ENCODE results near the gene GALNT16. TPM values are rescaled to one million over a fixed set of nuclear protein-coding genes. Genes with fewer than 3 reads are reported as not detected.
A peak's percentile ranks its signal among the peaks of the same experiment; 100 is the strongest.

Gene GALNT16
- total and polyA plus RNA-seq, 4 experiments from 2014 or later = 0.06 TPM; not detected in 3

DNA sequence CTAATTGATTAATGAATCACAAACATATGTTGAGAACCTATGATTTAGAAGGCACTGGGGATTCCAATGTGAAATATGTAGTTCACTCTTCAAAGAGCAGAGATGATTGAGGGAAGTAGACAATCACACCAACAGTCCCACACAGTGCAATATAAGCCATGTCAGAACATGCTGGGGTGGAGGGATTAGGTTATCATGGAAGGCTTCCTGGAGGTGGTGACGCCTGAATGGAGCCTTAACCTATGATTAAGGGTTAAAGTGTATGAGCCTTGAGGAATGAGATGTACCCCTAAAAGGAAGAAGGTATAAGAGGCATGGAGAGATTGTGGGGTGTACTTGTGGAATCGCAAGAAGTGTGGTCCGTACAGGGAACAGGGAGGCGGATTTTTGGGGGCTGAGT is 106.8 kb downstream of the GALNT16 start:
- Histone ChIP-seq H3K4me1 (ENCODE audit: insufficient read depth, low read length) (no peaks in the 10 kb centered on the region), H3K27ac (ENCODE audit: low read depth, low read length) (no peak overlapping the region), H3K4me3 (ENCODE audit: low read length in 2 of 2) (no peak overlapping the region), H3K36me3 (ENCODE audit: insufficient read depth, low read length) (no peaks in the 10 kb centered on the region), H3K27me3 (ENCODE audit: insufficient read depth, low read length) (no peaks in the 10 kb centered on the region), H3K9me3 (ENCODE audit: control insufficient read depth in 1 of 2, low read length in 2 of 2) (no peaks in the 10 kb centered on the region)
- Mint-ChIP-seq H3K9me3 (no peaks in the 10 kb centered on the region), H3K4me3 (no peak overlapping the region), H3K4me1 (no peaks in the 10 kb centered on the region), H3K27me3 (no peaks in the 10 kb centered on the region), H3K27ac (no peak overlapping the region), H3K36me3 (no peaks in the 10 kb centered on the region)
- intact Hi-C loops (cut with micrococcal nuclease) = no loop called here
- no peak for DNase-seq
- POLR2A ChIA-PET (ENCODE audit: partially characterized antibody) = no interaction called here
- CTCF ChIA-PET (ENCODE audit: partially characterized antibody) = no interaction called here

DNA sequence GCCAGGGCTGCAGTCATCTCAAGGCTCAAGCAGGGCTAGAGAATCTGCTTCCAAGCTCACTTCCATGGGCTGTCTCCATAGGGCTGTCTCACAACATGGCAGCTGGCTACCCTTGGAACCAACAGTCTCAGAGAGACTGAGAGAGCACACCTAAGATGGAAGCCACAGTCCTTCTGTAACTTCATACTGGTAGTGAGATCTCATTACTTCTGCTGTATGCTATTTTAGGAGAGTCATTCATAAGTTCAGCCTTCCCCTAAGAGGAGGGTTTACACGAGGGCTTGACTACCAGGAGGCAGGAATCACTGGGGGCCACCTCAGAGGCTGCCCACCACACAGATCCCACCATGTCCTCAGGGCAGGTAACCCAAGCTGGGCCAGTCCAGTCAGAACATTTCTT is 108.4 kb downstream of the GALNT16 start:
- H3K27me3 Mint-ChIP-seq = no peaks in the 10 kb centered on the region
- CTCF ChIA-PET (ENCODE audit: partially characterized antibody) = no interaction called here
- Histone ChIP-seq H3K27me3 (ENCODE audit: insufficient read depth, low read length) (no peaks in the 10 kb centered on the region), H3K9me3 (ENCODE audit: control insufficient read depth in 1 of 2, low read length in 2 of 2) (no peaks in the 10 kb centered on the region), H3K36me3 (ENCODE audit: insufficient read depth, low read length) (no peaks in the 10 kb centered on the region), H3K27ac (ENCODE audit: low read depth, low read length) (no peak overlapping the region), H3K4me1 (ENCODE audit: insufficient read depth, low read length) (no peaks in the 10 kb centered on the region), H3K4me3 (ENCODE audit: low read length in 2 of 2) (no peak overlapping the region)
- H3K4me3 Mint-ChIP-seq = no peak overlapping the region
- peaks cover 7 to 9% of the 10 kb centered on the region in 2 donors for H3K36me3 Mint-ChIP-seq
- H3K27ac Mint-ChIP-seq = no peak overlapping the region
- intact Hi-C loops (cut with micrococcal nuclease) = no loop called here
- DNase-seq = no peak
- H3K4me1 Mint-ChIP-seq = no peaks in the 10 kb centered on the region
- POLR2A ChIA-PET (ENCODE audit: partially characterized antibody) = interaction anchor here (0.9 kb wide), 1 partner anchor 8 kb away, joined by 4 read pairs; no protein-coding TSS in a partner anchor
- no peaks in the 10 kb centered on the region for H3K9me3 Mint-ChIP-seq

DNA sequence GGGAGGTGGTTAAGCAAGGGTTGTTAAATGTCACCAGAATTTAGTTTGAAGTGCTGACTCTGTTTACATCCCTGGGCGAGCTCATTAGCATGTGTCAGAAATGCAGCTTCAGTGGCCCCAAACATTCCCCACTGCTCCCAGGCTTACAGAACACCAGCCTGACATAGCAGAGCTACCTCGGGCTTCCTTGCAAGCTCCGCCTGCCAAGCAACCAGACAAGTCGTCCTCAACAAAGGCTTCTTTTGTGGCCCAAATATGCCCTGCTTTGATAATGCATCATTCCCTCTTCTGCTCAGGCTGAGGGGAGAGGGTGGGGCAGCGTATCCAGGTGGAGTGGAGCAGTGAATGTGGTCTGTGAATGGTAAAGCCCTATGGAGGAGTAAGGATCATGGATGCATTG is 110.1 kb downstream of the GALNT16 start:
- H3K27me3 Mint-ChIP-seq = no peaks in the 10 kb centered on the region
- peaks cover 10% of the 10 kb centered on the region in 2 donors for H3K36me3 Mint-ChIP-seq
- Histone ChIP-seq H3K4me1 (ENCODE audit: insufficient read depth, low read length) (no peaks in the 10 kb centered on the region), H3K4me3 (ENCODE audit: low read length in 2 of 2) (no peak overlapping the region), H3K36me3 (ENCODE audit: insufficient read depth, low read length) (no peaks in the 10 kb centered on the region), H3K9me3 (ENCODE audit: control insufficient read depth in 1 of 2, low read length in 2 of 2) (no peaks in the 10 kb centered on the region), H3K27ac (ENCODE audit: low read depth, low read length) (no peak overlapping the region), H3K27me3 (ENCODE audit: insufficient read depth, low read length) (no peaks in the 10 kb centered on the region)
- intact Hi-C loops (cut with micrococcal nuclease) = no loop called here
- no peak for DNase-seq
- H3K27ac Mint-ChIP-seq = no peak overlapping the region
- no peak overlapping the region for H3K4me3 Mint-ChIP-seq
- no peaks in the 10 kb centered on the region for H3K9me3 Mint-ChIP-seq
- ChIA-PET CTCF (ENCODE audit: partially characterized antibody) (no interaction called here), POLR2A (ENCODE audit: partially characterized antibody) (no interaction called here)
- H3K4me1 Mint-ChIP-seq = peaks cover 0 to 4% (median 0%) of the 10 kb centered on the region in 4 donors

DNA sequence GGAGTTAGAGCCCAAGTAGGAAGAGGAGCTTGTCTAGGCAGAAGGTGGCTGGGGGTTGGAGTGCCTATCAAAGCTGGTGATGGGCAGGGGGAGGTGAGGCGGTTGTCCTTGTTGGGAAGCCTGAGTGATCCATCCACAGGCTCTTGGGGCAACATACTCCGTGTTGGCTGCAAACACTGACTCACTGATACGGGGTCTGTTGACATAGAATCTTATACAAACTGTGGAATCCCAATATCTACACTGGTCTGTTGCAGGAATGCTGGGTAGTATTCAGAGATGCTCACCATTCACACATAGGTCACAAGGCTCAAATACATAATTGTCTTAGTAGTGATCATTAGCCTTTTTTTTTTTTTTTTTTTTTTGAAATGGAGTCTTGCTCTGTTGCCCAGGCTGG is 112.2 kb downstream of the GALNT16 start:
- CTCF ChIA-PET (ENCODE audit: partially characterized antibody) = no interaction called here

DNA sequence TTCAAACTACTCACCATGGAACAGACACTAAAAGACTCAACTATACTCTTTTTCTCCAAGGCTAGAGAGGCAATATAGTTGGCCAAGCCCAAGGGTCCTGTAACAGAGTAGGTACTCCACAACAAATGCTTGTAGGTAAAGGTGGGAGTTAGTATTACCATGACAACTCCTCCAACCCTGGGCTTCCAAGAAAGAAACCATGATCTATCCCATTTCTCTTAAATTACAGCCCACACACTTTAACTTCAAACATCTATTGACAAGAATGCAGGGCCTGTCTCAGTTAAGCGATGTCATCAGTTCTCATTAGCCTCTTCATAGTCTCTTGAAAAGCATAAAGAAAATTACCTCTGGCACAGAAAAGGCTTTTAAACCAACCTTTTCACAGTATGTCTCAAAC is 113.1 kb downstream of the GALNT16 start:
- DNase-seq = no peak
- Mint-ChIP-seq H3K27me3 (no peaks in the 10 kb centered on the region), H3K27ac (peak overlapping the region in 1 of 7 donors; percentile 14), H3K4me3 (no peak overlapping the region), H3K9me3 (peaks cover 0 to 2% (median 0%) of the 10 kb centered on the region in 8 donors), H3K36me3 (peaks cover 33 to 35% of the 10 kb centered on the region in 2 donors), H3K4me1 (peaks cover 0 to 5% (median 0%) of the 10 kb centered on the region in 4 donors)
- Histone ChIP-seq H3K4me1 (ENCODE audit: insufficient read depth, low read length) (no peaks in the 10 kb centered on the region), H3K9me3 (ENCODE audit: control insufficient read depth in 1 of 2, low read length in 2 of 2) (no peaks in the 10 kb centered on the region), H3K36me3 (ENCODE audit: insufficient read depth, low read length) (no peaks in the 10 kb centered on the region), H3K27me3 (ENCODE audit: insufficient read depth, low read length) (no peaks in the 10 kb centered on the region), H3K27ac (ENCODE audit: low read depth, low read length) (no peak overlapping the region), H3K4me3 (ENCODE audit: low read length in 2 of 2) (no peak overlapping the region)
- ChIA-PET POLR2A (ENCODE audit: partially characterized antibody) (no interaction called here), CTCF (ENCODE audit: partially characterized antibody) (no interaction called here)
- intact Hi-C loops (cut with micrococcal nuclease) = no loop called here

More for the DNA sequence above, 112.2 kb downstream of the GALNT16 start:
- Histone ChIP-seq H3K4me1 (ENCODE audit: insufficient read depth, low read length) (no peaks in the 10 kb centered on the region), H3K9me3 (ENCODE audit: control insufficient read depth in 1 of 2, low read length in 2 of 2) (no peaks in the 10 kb centered on the region), H3K36me3 (ENCODE audit: insufficient read depth, low read length) (no peaks in the 10 kb centered on the region), H3K27me3 (ENCODE audit: insufficient read depth, low read length) (no peaks in the 10 kb centered on the region), H3K4me3 (ENCODE audit: low read length in 2 of 2) (no peak overlapping the region), H3K27ac (ENCODE audit: low read depth, low read length) (no peak overlapping the region)
- H3K27me3 Mint-ChIP-seq = no peaks in the 10 kb centered on the region
- H3K9me3 Mint-ChIP-seq = peaks cover 0 to 2% (median 0%) of the 10 kb centered on the region in 8 donors
- POLR2A ChIA-PET (ENCODE audit: partially characterized antibody) = no interaction called here
- intact Hi-C loops (cut with micrococcal nuclease) = no loop called here
- H3K27ac Mint-ChIP-seq = no peak overlapping the region
- peaks cover 0 to 4% (median 0%) of the 10 kb centered on the region in 4 donors for H3K4me1 Mint-ChIP-seq
- no peak overlapping the region for H3K4me3 Mint-ChIP-seq
- H3K36me3 Mint-ChIP-seq = peaks cover 29 to 31% of the 10 kb centered on the region in 2 donors
- no peak for DNase-seq

DNA sequence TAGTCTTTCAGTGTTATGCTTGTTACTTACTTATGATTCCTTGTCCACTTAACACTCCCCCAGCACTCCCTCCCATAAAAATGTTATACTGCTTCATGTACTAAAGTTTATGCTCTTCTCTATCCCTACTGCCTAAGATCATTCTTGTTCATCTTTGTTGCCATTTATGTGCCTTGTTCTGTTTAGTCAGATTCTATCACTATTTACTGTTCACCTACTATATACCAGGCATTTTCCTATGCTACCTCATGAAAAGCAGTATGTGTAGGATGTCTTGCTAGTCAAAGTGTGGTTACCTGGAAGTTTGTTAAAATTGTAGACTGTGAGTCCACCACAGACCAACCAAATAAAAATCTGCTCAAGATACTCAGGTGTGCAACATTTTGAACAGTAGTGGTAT is 114.3 kb downstream of the GALNT16 start:
- DNase-seq = no peak
- H3K4me1 ChIP-seq (ENCODE audit: insufficient read depth, low read length) = no peaks in the 10 kb centered on the region
- ChIA-PET CTCF (ENCODE audit: partially characterized antibody) (no interaction called here), POLR2A (ENCODE audit: partially characterized antibody) (no interaction called here)
- no peaks in the 10 kb centered on the region for H3K27me3 ChIP-seq (ENCODE audit: insufficient read depth, low read length)
- H3K4me3 ChIP-seq (ENCODE audit: low read length in 2 of 2) = no peak overlapping the region
- Mint-ChIP-seq H3K9me3 (peaks cover 0 to 2% (median 0%) of the 10 kb centered on the region in 8 donors), H3K4me3 (no peak overlapping the region), H3K4me1 (peaks cover 0 to 5% (median 0%) of the 10 kb centered on the region in 4 donors), H3K27ac (no peak overlapping the region), H3K36me3 (peaks cover 39 to 42% of the 10 kb centered on the region in 2 donors), H3K27me3 (no peaks in the 10 kb centered on the region)
- intact Hi-C loops (cut with micrococcal nuclease) = no loop called here
- peaks cover 1% of the 10 kb centered on the region for H3K36me3 ChIP-seq (ENCODE audit: insufficient read depth, low read length)
- no peak overlapping the region for H3K27ac ChIP-seq (ENCODE audit: low read depth, low read length)
- no peaks in the 10 kb centered on the region for H3K9me3 ChIP-seq (ENCODE audit: control insufficient read depth in 1 of 2, low read length in 2 of 2)

DNA sequence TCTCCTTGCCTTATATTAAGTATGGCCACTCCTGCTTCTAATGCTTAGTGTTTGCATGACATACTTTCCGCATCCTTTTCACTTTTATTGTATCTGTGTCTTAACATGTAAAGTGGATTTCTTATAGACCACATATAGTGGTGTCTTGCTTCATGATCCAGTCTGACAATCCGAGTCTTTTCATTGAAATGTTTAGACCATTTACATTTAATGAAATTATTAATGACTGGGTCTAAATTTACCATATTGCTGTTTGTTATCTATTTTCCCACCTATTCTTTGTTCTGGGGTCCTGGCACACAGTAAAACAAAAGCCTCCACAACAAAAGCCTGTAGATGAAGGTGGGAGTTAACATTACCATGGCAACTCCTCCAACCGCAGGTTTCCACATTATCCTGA is 115.2 kb downstream of the GALNT16 start:
- H3K4me1 Mint-ChIP-seq = peaks cover 0 to 5% (median 1%) of the 10 kb centered on the region in 4 donors
- POLR2A ChIA-PET (ENCODE audit: partially characterized antibody) = no interaction called here
- no peaks in the 10 kb centered on the region for H3K4me1 ChIP-seq (ENCODE audit: insufficient read depth, low read length)

DNA sequence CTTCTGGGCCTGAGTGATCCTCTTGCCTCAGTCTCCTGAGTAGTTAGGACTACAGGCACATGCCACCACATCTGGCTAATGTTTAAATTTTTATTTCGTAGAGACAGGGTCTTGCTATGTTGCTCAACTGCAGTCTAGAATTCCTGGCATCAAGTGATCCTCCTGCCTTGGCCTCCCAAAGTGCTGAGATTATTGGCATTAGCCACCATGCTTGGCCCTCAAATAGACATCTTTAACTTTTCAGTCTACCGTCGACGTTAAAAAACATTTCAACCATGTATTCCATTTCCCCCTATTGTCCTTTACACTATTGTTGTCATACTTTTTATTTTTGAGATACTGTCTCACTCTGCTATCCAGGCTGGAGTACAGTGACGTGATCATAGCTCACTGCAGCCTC is 115.8 kb downstream of the GALNT16 start:
- Mint-ChIP-seq H3K4me1 (peaks cover 0 to 5% (median 2%) of the 10 kb centered on the region in 4 donors), H3K36me3 (peaks cover 50 to 52% of the 10 kb centered on the region in 2 donors), H3K9me3 (peaks cover 0 to 2% (median 0%) of the 10 kb centered on the region in 8 donors), H3K27me3 (no peaks in the 10 kb centered on the region), H3K27ac (peak overlapping the region in 1 of 7 donors; percentile 37), H3K4me3 (no peak overlapping the region)
- ChIA-PET CTCF (ENCODE audit: partially characterized antibody) (no interaction called here), POLR2A (ENCODE audit: partially characterized antibody) (no interaction called here)
- DNase-seq = no peak
- Histone ChIP-seq H3K4me1 (ENCODE audit: insufficient read depth, low read length) (no peaks in the 10 kb centered on the region), H3K9me3 (ENCODE audit: control insufficient read depth in 1 of 2, low read length in 2 of 2) (no peaks in the 10 kb centered on the region), H3K27ac (ENCODE audit: low read depth, low read length) (no peak overlapping the region), H3K4me3 (ENCODE audit: low read length in 2 of 2) (no peak overlapping the region), H3K27me3 (ENCODE audit: insufficient read depth, low read length) (no peaks in the 10 kb centered on the region), H3K36me3 (ENCODE audit: insufficient read depth, low read length) (peaks cover 8% of the 10 kb centered on the region)
- intact Hi-C loops (cut with micrococcal nuclease) = no loop called here

More for the DNA sequence above, 115.2 kb downstream of the GALNT16 start:
- CTCF ChIA-PET (ENCODE audit: partially characterized antibody) = no interaction called here
- H3K9me3 Mint-ChIP-seq = peaks cover 0 to 2% (median 0%) of the 10 kb centered on the region in 8 donors
- Histone ChIP-seq H3K27me3 (ENCODE audit: insufficient read depth, low read length) (no peaks in the 10 kb centered on the region), H3K36me3 (ENCODE audit: insufficient read depth, low read length) (peaks cover 8% of the 10 kb centered on the region), H3K9me3 (ENCODE audit: control insufficient read depth in 1 of 2, low read length in 2 of 2) (no peaks in the 10 kb centered on the region), H3K27ac (ENCODE audit: low read depth, low read length) (no peak overlapping the region), H3K4me3 (ENCODE audit: low read length in 2 of 2) (no peak overlapping the region)
- no peak overlapping the region for H3K4me3 Mint-ChIP-seq
- intact Hi-C loops (cut with micrococcal nuclease) = no loop called here
- H3K27me3 Mint-ChIP-seq = no peaks in the 10 kb centered on the region
- no peak for DNase-seq
- H3K27ac Mint-ChIP-seq = no peak overlapping the region
- H3K36me3 Mint-ChIP-seq = peaks cover 45 to 48% of the 10 kb centered on the region in 2 donors

Data from CD4-positive, alpha-beta memory T cell (primary cell).